Stimulated activated CD8-positive, alpha-beta memory T cell treated with anti-CD3 and anti-CD28 coated beads, Interleukin-12 subunit alpha, Interleukin-12 subunit beta, amount 100 ng/mL, for 24 hours (primary cell): ENCODE measurements around the gene OAS1.
"Not testable (repeated sequence)": the region's sequence is repeated elsewhere in the genome, so short reads cannot be mapped to it uniquely, and the experiment has no call there.

ENCODE experiments used
- DNase-seq: peaks from one replicate; pipeline ENCODE4 v3.0.0-alpha.2; 2020; ENCODE audit errors: extremely low read depth

Gene OAS1

GRCh38 chr12:112937741-112938719 lies 31.3 kb downstream of the OAS1 start, which contains the start of gene OAS3:
OAS3 (plus strand) TSS chr12:112938474; CDS start chr12:112938531, 57 bp downstream.
- peak; percentile 15 for DNase-seq

GRCh38 chr12:112938751-112939150 lies 32.0 kb downstream of the OAS1 start:
- DNase-seq = no peak

GRCh38 chr12:112939761-112940381 lies 33.1 kb downstream of the OAS1 start:
- no peak for DNase-seq

DNA sequence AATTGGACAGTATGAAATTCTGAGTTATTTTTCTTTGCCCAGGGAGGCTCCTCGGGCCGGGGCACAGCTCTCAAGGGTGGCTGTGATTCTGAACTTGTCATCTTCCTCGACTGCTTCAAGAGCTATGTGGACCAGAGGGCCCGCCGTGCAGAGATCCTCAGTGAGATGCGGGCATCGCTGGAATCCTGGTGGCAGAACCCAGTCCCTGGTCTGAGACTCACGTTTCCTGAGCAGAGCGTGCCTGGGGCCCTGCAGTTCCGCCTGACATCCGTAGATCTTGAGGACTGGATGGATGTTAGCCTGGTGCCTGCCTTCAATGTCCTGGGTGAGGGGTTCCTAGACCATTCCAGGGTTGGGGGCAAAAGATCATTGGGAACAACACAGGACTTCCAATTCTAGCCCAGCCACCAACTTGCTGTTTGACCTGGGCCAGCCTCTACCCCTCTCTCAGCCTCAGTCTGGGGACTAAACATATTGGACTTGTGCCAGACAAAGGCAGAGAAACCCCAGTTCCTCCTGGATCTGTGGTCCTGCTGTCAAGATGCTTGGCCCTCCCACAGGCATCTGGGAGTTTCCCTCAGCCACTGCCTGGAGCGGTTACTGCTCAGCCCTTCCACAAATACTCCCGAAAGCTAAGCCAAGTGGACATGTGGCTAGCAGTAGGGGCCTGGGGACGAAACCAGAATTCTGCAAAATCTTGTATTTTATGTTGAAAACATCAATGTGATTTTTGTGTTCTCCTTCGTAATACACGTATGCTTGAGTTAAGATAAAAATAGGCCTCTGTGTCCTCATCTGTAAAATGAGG lies 35.0 kb downstream of the OAS1 start:
- no peak for DNase-seq

DNA sequence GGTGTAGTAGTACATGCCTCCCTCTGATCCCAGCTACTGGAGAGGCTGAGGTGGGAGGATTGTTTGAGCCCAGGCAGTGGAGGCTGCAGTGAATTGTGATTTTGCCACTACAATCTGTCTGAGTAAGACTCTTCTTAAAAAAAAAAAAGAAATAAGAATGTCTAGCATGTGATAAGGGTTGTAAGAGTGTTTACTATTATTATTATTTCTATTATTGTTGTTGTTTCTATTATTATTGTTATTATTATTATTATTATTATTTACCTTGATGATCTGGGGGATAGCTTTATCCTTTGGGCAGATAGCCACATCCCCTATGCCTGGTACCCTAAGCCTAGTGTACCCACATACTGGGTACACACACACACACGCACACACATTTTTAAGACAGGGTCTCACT lies 35.8 kb downstream of the OAS1 start:
- DNase-seq = no peak

GRCh38 chr12:112944024-112944690 lies 37.4 kb downstream of the OAS1 start:
- no peak for DNase-seq

GRCh38 chr12:112945515-112945914 lies 38.8 kb downstream of the OAS1 start:
- DNase-seq = no peak

DNA sequence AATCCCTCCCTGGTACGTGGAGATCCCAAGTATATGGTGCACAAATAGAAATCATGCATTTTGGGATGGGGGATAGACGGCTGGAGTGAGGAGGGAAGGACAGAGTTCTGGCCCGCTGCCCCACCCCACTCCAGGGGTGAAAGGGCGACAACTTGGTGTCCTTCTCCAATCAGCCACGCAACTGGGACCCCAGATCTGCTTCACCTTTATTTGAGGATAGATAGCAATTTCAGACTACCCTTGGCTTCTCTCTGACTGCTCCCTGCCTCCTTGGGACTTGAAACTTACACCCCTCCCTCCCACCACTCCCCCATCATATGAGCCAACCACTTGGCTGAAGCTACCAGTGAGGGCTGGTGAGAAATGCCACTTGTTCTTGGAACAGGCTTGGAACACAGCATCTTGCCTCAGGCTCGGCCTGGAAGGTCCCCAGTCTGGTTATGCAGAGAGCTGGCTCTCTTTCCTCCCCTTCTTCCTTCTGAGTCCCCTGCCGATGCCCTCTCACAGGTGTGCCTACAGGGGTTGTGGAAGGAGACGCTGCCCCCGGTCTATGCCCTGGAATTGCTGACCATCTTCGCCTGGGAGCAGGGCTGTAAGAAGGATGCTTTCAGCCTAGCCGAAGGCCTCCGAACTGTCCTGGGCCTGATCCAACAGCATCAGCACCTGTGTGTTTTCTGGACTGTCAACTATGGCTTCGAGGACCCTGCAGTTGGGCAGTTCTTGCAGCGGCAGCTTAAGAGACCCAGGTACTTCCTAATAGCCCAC lies 39.7 kb downstream of the OAS1 start:
- DNase-seq = no peak

DNA sequence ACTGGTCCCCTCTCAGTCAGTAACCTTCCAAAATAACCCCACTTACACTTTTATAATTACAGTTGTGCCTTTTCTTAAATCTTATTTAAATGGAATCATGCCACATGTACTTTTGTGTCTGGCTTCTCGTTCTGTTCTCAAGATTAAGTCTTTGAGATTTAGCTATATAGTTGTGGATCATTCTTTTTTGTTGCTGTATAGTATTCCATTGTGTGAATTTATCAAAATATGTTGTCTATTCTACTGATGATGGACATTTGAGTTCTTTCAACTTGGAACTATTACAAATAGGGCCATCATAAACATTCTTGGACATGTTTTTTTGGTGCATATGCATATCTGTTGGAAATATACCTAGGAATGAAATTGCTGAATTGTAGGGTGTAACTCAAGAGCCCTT lies 40.6 kb downstream of the OAS1 start:
- DNase-seq = no peak

- no peak for DNase-seq
These were observed 41.0 kb downstream of the OAS1 start for GRCh38 chr12:112947761-112948160.

GRCh38 chr12:112948806-112949205 lies 42.0 kb downstream of the OAS1 start:
- DNase-seq = no peak

- DNase-seq = no peak
These were observed 43.9 kb downstream of the OAS1 start for GRCh38 chr12:112950701-112951100.

DNA sequence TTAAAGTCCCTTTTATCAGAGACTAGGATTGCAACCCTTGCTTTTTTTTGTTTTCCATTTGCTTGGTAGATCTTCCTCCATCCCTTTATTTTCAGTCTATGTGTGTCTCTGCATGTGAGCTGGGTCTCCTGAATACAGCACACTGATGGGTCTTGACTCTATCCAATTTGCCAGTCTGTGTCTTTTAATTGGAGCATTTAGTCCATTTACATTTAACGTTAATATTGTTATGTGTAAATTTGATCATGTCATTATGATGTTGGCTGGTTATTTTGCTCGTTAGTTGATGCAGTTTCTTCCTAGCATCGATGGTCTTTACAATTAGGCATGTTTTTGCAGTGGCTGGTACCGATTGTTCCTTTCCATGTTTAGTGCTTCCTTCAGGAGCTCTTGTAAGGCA lies 50.4 kb downstream of the OAS1 start:
- DNase-seq = not testable (repeated sequence)

DNA sequence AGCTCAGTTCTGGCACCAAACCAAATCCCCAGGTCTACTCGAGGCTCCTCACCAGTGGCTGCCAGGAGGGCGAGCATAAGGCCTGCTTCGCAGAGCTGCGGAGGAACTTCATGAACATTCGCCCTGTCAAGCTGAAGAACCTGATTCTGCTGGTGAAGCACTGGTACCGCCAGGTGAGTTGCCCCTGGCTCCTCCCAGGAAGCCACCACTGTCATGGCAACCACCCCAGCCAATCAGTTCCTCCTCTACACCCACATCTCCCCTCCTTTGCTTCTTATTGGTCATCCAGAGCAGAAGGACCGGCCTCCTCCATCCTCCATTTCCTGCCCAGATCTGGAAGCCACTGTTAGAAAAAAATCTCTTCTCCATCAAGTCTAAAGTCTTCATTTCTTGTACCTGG lies 54.3 kb downstream of the OAS1 start:
- DNase-seq = no peak

DNA sequence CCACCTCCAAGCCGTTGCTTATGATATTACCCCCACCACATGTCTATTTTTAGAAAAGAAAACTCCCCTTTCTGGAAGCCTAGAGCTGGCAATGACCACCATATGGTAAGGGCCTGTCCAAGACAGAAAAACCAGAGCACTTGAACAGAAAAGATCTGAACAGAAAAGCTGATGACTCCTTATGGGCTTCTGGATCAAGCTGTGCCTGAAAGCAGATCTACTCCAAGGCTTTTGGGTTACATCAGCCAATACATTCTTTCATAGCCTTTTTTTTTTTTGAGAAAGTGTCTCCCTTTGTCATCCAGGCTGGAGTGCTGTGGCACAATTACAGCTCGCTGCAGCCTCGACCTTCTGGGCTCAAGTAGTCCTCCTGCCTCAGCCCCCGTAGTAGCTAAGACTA lies 54.8 kb downstream of the OAS1 start:
- no peak for DNase-seq

- DNase-seq = no peak
These were observed 55.8 kb downstream of the OAS1 start for GRCh38 chr12:112962561-112962960.

GRCh38 chr12:112963227-112963861 lies 56.6 kb downstream of the OAS1 start:
- no peak for DNase-seq

DNA sequence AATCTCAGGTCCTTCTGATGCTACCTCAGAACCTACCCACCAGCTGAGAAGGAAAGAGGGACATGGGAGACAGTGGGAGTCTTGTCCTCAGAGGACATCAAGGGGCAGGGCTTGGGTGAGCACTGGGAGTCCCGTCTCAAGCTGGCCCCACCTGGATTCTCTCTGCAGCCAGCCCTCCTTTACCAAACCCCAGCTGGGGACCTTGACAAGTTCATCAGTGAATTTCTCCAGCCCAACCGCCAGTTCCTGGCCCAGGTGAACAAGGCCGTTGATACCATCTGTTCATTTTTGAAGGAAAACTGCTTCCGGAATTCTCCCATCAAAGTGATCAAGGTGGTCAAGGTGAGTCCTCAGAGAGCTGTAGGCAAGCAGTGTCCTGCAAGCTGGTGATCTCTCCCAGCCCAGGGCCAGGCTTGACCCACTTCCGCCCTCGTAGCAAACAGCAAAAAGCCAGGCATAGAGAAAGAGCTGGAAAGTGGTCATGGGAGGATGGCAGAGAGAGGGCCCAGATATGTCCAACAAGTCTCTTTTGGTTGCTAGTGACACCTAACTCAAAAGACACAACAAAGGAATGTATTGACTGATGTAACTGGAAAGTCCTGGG lies 57.4 kb downstream of the OAS1 start:
- no peak for DNase-seq

DNA sequence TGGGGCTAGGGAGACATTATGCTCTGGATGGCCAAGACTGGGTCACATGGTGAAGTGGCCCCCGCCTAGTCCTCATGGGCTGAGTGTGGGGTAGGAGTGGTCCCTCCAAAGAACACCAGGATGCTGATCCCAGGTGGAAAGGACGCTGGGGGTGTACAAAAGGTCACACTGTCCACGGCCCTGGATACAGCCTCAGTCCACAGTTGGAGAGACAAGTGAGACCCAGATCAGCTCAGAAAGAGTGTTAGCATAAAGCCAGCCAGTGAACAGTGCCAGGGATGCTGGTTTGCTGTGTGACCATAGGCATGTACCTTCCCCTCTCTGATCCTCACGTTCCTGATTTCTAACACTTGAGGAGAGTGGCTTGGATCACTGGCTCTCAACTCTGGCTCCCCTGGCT lies 58.2 kb downstream of the OAS1 start:
- DNase-seq = no peak

DNA sequence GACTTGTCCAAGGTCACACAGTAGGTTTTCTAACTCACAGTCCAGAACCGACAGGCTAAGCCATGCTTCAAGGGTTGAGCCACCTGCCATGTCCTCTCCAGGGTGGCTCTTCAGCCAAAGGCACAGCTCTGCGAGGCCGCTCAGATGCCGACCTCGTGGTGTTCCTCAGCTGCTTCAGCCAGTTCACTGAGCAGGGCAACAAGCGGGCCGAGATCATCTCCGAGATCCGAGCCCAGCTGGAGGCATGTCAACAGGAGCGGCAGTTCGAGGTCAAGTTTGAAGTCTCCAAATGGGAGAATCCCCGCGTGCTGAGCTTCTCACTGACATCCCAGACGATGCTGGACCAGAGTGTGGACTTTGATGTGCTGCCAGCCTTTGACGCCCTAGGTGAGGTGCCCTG lies 58.9 kb downstream of the OAS1 start:
- DNase-seq = no peak
